PFSK-1 (cell line): ENCODE results near the gene DUSP8.

Source experiments
- FOXP2 ChIP-seq: optimal IDR thresholded peaks from 2 replicates; pipeline ENCODE3; 2011; ENCODE audit warnings: borderline replicate concordance, control low read depth, inconsistent platforms; ENCODE audit not compliant: insufficient read depth; ENCODE audit errors: extremely low read length, extremely low read depth
- POLR2AphosphoS5 ChIP-seq: IDR thresholded peaks from 2 replicates; pipeline ENCODE4 v1.6.1; 2012; ENCODE audit warnings: low read depth, mild to moderate bottlenecking, control low read depth, low read length, moderate library complexity
- SIN3A ChIP-seq: IDR thresholded peaks from 2 replicates; pipeline ENCODE4 v1.6.1; 2012; ENCODE audit warnings: mild to moderate bottlenecking, low read length, moderate library complexity, borderline replicate concordance; ENCODE audit not compliant: insufficient read depth
- TAF1 ChIP-seq: IDR thresholded peaks from 2 replicates; pipeline ENCODE4 v1.6.1; 2012; ENCODE audit warnings: low read length, control low read depth, borderline replicate concordance; ENCODE audit not compliant: insufficient read depth
- TF ChIP-seq, protein P1 (sequence below), 2 experiments: IDR thresholded peaks; 2 replicates each; pipeline versions ENCODE4 v1.6.1 to v1.8.0; 2011 to 2012; ENCODE audit warnings: low read depth in 2 of 2, low read length in 2 of 2, control low read depth in 1 of 2, inconsistent platforms in 1 of 2, mild to moderate bottlenecking in 1 of 2, moderate library complexity in 1 of 2; ENCODE audit not compliant: insufficient read depth in 1 of 2

Gene DUSP8

DNA sequence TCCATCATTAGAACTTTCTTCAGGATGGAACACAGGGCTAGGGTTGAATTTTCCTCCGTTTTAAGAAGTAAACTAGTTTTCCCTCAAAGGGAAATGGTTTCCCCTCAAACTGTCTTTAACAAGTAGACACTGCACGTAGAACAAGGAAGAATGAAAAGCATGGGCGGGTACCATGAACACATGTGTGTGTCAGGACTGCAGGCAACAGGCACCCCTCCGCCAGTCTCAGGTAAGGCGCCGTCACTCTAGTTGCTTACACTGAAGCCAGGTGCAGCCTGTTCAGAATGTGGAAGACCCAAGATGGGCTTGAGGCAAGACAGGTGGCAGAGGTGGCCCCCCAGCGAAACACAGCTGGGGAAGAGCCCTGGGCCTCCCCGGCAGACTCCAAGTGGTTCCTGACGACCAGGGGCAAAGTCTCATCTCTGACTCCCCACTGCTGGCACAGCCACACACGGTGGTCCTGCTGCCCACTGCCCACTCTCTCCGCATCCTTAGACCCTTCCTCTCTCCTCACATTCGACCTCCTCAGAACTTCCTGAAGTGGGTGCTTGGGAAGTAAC, 60.1 kb downstream of the DUSP8 start:
- TF ChIP-seq SIN3A: no peak
- no peak for TF ChIP-seq POLR2AphosphoS5
- TF ChIP-seq TAF1: no peak
- TF ChIP-seq, protein P1, sequence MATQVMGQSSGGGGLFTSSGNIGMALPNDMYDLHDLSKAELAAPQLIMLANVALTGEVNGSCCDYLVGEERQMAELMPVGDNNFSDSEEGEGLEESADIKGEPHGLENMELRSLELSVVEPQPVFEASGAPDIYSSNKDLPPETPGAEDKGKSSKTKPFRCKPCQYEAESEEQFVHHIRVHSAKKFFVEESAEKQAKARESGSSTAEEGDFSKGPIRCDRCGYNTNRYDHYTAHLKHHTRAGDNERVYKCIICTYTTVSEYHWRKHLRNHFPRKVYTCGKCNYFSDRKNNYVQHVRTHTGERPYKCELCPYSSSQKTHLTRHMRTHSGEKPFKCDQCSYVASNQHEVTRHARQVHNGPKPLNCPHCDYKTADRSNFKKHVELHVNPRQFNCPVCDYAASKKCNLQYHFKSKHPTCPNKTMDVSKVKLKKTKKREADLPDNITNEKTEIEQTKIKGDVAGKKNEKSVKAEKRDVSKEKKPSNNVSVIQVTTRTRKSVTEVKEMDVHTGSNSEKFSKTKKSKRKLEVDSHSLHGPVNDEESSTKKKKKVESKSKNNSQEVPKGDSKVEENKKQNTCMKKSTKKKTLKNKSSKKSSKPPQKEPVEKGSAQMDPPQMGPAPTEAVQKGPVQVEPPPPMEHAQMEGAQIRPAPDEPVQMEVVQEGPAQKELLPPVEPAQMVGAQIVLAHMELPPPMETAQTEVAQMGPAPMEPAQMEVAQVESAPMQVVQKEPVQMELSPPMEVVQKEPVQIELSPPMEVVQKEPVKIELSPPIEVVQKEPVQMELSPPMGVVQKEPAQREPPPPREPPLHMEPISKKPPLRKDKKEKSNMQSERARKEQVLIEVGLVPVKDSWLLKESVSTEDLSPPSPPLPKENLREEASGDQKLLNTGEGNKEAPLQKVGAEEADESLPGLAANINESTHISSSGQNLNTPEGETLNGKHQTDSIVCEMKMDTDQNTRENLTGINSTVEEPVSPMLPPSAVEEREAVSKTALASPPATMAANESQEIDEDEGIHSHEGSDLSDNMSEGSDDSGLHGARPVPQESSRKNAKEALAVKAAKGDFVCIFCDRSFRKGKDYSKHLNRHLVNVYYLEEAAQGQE (IDR thresholded peaks at IDR 0.05; ENCODE audit: insufficient read depth in 1 of 2, low read depth in 2 of 2, low read length in 2 of 2): no peak
- TF ChIP-seq FOXP2: no peak

DNA sequence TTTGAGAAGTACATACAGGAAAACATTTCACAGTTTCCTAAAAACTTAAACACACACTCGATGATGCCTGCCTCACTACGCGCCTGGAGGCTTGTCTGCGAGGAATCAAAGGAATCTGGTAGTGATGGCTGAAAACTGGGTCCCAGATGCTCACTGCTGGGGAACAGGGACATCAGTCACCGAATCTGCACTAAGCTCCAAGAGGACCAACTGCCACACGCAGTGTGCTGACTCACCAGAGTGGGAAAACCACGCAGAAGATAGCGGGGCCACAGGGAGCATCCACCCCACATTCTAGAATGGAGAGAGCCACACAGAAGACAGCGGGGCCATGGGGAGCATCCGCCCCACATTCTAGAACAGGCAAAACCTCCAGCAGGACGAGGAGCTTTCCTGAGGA, 61.1 kb downstream of the DUSP8 start:
- no peak for TF ChIP-seq SIN3A
- TF ChIP-seq TAF1: no peak
- no peak for TF ChIP-seq POLR2AphosphoS5
- TF ChIP-seq, protein P1 (IDR thresholded peaks at IDR 0.05; ENCODE audit: insufficient read depth in 1 of 2, low read depth in 2 of 2, low read length in 2 of 2): no peak
- no peak for TF ChIP-seq FOXP2

DNA sequence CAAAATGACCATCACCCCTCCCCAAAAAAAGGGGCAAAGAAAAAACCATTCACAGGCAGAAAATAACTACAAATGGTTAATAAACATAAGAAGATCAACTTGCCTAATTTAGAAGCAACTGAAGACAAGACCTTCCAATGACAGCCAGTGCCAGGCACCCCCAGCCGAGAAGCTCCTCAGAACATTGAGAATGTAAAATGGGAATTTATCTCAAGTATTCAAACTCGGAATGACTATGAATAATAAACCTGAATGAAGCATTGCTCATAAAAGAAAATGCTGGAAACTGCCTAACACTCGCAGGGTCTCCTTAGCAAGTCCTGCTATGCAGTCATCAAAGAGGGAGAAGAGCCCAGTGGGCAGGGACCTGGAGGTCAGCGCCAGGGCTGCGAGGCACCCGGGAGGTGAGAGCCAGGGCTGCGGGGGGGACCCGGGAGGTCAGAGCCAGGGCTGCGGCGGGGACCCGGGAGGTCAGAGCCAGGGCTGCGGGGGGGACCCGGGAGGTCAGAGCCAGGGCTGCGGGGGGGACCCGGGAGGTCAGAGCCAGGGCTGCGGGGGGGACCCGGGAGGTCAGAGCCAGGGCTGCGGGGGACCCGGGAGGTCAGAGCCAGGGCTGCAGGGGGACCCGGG, 62.3 kb downstream of the DUSP8 start:
- TF ChIP-seq TAF1: no peak
- TF ChIP-seq, protein P1 (IDR thresholded peaks at IDR 0.05; ENCODE audit: insufficient read depth in 1 of 2, low read depth in 2 of 2, low read length in 2 of 2): no peak
- no peak for TF ChIP-seq SIN3A
- TF ChIP-seq FOXP2: no peak
- TF ChIP-seq POLR2AphosphoS5: no peak

DNA sequence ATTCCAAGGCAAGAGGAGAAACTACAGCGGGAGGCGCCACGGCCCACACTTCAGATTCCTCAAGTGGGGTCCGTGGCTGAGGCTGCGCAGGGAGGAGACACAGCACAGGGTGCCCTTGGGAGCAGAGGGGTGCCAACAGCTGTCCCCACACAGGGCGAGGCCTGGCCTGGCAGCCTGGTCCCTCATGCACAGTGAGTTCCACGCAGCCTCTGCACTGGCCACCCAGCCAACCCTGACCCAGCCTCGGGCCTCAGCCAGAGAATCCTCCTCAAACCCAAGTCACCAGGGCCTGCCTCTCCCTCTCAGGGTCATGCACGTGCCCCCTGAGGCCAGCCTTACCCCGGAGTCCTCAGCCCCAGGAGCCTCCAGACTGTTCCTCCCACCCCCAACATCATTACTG, 63.1 kb downstream of the DUSP8 start:
- TF ChIP-seq, protein P1 (IDR thresholded peaks at IDR 0.05; ENCODE audit: insufficient read depth in 1 of 2, low read depth in 2 of 2, low read length in 2 of 2): no peak
- TF ChIP-seq POLR2AphosphoS5 (no peak), FOXP2 (no peak), TAF1 (no peak)

DNA sequence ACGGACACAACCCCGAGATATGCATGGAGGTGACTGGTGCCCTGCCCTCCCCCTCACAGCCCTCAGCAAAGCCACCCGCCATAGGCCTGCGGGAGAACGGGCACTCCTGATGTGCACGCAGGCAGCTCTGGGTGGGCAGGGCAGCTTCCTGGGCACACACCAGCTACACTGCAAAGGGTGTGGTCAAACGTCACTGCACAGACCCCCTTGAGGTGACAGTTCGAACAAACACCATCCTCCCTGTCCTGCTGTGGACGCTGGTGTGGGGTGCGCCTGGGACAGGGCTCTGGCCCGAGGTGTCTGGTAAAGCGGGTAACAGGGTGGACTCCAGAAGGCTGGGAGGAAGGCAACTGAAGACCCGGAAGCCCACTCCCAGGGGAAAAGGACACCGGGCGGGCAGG, 63.6 kb downstream of the DUSP8 start:
- TF ChIP-seq TAF1 (no peak), SIN3A (no peak)
- TF ChIP-seq, protein P1 (IDR thresholded peaks at IDR 0.05; ENCODE audit: insufficient read depth in 1 of 2, low read depth in 2 of 2, low read length in 2 of 2): no peak
